Suprapubic skin (tissue), 4 donors: ENCODE results near the gene GPD1L. TPM values are rescaled to one million over a fixed set of nuclear protein-coding genes. Genes with fewer than 3 reads are reported as not detected.

ENCODE experiments used
- DNase-seq, 2 donors: peaks; one replicate each; pipeline ENCODE4 v3.0.0-alpha.2; 2019; ENCODE audit warnings: low spot score in 2 of 2
- H3K27ac ChIP-seq: fragments of 200-600 bp; sonication (generic); one replicate; pipeline ENCODE4 v1.5.1; 2019
- H3K27me3 ChIP-seq: fragments of 200-600 bp; sonication (generic); one replicate; pipeline ENCODE4 v1.5.1; 2019
- H3K36me3 ChIP-seq: fragments of 200-600 bp; sonication (generic); one replicate; pipeline ENCODE4 v1.5.1; 2019
- H3K4me1 ChIP-seq: fragments of 200-600 bp; sonication (generic); one replicate; pipeline ENCODE4 v1.5.1; 2019
- H3K4me3 ChIP-seq: fragments of 200-600 bp; sonication (generic); one replicate; pipeline ENCODE4 v1.5.1; 2019; ENCODE audit warnings: mild to moderate bottlenecking
- H3K9me3 ChIP-seq: fragments of 200-600 bp; sonication (generic); one replicate; pipeline ENCODE4 v1.5.1; 2019
- EP300 ChIP-seq: sonication (generic); formaldehyde crosslinking; IDR thresholded peaks from one replicate; pipeline ENCODE4 v1.6.1; 2017; ENCODE audit warnings: antibody characterized with exemption
- POLR2A ChIP-seq, 2 donors: fragments of 450-650 bp; IDR thresholded peaks; one replicate each; pipeline ENCODE4 v1.6.1; 2017; ENCODE audit warnings: antibody characterized with exemption in 2 of 2, mild to moderate bottlenecking in 2 of 2, moderate library complexity in 2 of 2
- POLR2AphosphoS5 ChIP-seq, 3 donors: sonication (generic); formaldehyde crosslinking; IDR thresholded peaks; one replicate each; pipeline ENCODE4 v1.6.1; 2017; ENCODE audit warnings: antibody characterized with exemption in 3 of 3
- WGBS: methylation state at CpG from one replicate; pipeline ENCODE4 v1.1.5; 2018; 5-methylcytosine and 5-hydroxymethylcytosine counted together
- total RNA-seq, 4 donors: library from RNA; depleted of rRNA; stranded (reverse); fragments of >200 nt; gene quantifications; one replicate each; pipeline ENCODE4 v1.1.0, GENCODE V29; 2016
- TF ChIP-seq, protein P1 (sequence below), 2 donors: fragments of 200-600 bp in 1 of 2; fragments of 450-650 bp in 1 of 2; sonication (generic) in 1 of 2; IDR thresholded peaks; one replicate each; pipeline ENCODE4 v1.5.1; 2016 to 2019; ENCODE audit warnings: antibody characterized with exemption in 2 of 2, mild to moderate bottlenecking in 1 of 2, moderate library complexity in 1 of 2

The GPD1L gene
- total RNA-seq, 4 donors from 2014 or later = 21.4 to 79.9 (median 28.5) TPM

DNA sequence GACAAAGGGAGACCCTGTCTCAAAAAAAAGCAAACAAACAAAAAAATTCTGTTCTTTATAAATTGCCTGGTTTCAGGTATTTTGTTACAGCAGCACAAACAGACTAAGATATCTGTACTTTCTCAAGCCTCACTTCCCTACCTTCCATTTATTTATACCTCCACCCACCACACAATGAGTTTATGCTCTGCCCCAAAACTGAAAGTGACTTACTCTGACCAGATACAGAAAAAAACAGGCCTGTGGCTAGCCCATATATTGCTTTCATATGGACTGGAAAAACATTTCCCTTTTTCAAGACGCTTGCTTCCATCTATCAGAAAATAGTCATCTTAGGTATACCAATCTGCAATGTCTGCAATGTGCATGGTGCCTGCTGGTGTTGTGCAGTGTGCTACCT is 8.7 kb upstream of the GPD1L start:
- Histone ChIP-seq H3K4me3 (no peak overlapping the region), H3K27me3 (no peaks in the 10 kb centered on the region), H3K9me3 (peaks cover 18% of the 10 kb centered on the region), H3K4me1 (no peaks in the 10 kb centered on the region), H3K27ac (no peak overlapping the region), H3K36me3 (no peaks in the 10 kb centered on the region)
- WGBS = 95% methylated on average over 1 of the region's 1 CpG
- no peak for DNase-seq
- TF ChIP-seq EP300 (no peak), POLR2A (IDR thresholded peaks at IDR 0.05) (no peak), POLR2AphosphoS5 (IDR thresholded peaks at IDR 0.05) (no peak)
- TF ChIP-seq, protein P1, sequence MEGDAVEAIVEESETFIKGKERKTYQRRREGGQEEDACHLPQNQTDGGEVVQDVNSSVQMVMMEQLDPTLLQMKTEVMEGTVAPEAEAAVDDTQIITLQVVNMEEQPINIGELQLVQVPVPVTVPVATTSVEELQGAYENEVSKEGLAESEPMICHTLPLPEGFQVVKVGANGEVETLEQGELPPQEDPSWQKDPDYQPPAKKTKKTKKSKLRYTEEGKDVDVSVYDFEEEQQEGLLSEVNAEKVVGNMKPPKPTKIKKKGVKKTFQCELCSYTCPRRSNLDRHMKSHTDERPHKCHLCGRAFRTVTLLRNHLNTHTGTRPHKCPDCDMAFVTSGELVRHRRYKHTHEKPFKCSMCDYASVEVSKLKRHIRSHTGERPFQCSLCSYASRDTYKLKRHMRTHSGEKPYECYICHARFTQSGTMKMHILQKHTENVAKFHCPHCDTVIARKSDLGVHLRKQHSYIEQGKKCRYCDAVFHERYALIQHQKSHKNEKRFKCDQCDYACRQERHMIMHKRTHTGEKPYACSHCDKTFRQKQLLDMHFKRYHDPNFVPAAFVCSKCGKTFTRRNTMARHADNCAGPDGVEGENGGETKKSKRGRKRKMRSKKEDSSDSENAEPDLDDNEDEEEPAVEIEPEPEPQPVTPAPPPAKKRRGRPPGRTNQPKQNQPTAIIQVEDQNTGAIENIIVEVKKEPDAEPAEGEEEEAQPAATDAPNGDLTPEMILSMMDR (IDR thresholded peaks at IDR 0.05) = no peak

DNA sequence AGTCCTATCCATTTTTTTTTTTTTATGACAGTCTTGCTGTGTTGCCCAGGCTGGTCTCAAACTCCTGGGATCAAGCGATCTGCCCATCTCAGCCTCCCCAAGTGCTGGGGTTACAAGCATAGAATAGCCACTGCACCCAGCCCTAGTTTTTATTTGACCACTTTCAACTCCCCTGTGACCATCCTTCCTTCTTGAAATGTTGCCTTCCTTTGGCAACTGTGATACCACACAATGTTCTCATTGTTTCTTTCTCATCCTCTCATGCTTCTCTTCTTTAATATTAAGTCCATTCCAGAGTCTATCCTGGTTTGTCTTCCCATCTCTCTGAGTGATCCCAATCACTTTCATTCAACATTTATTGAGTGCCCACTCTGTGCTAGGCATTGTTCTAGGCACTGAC is 7.9 kb upstream of the GPD1L start:
- H3K27me3 ChIP-seq = no peaks in the 10 kb centered on the region
- DNase-seq = no peak
- peaks cover 22% of the 10 kb centered on the region for H3K9me3 ChIP-seq
- H3K36me3 ChIP-seq = no peaks in the 10 kb centered on the region
- 100% methylated on average over 1 of the region's 1 CpG for WGBS
- H3K4me1 ChIP-seq = no peaks in the 10 kb centered on the region
- H3K27ac ChIP-seq = no peak overlapping the region
- TF ChIP-seq EP300 = no peak
- TF ChIP-seq, protein P1 (IDR thresholded peaks at IDR 0.05) = no peak
- no peak for TF ChIP-seq POLR2A (IDR thresholded peaks at IDR 0.05)
- TF ChIP-seq POLR2AphosphoS5 (IDR thresholded peaks at IDR 0.05) = no peak
- H3K4me3 ChIP-seq = no peak overlapping the region

DNA sequence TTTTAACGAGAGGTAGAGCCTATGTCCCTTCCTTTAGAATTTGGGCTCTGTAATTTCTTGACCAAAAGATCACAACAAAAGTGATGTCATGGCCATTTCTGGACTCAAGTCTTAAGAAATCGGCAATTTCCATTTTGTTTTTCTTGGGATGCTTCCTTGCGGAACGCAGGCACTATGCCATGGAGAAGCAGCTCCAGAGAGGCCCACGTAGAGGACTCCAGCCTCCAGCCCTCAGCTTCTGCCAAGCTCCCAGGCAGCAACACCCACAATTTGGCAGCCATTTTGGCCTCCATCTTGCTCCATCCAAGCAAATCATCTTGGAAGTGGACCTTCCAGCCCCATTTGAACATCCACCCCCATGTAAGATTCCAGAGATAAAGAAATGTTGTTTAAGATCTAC is 6.0 kb upstream of the GPD1L start:
- TF ChIP-seq, protein P1 (IDR thresholded peaks at IDR 0.05) = no peak
- no peak for TF ChIP-seq EP300
- no peak for TF ChIP-seq POLR2AphosphoS5 (IDR thresholded peaks at IDR 0.05)
- TF ChIP-seq POLR2A (IDR thresholded peaks at IDR 0.05) = no peak
- 89% methylated on average over 5 of the region's 5 CpGs for WGBS
- H3K9me3 ChIP-seq = peaks cover 22% of the 10 kb centered on the region
- H3K4me3 ChIP-seq = no peak overlapping the region
- no peaks in the 10 kb centered on the region for H3K27me3 ChIP-seq
- no peaks in the 10 kb centered on the region for H3K4me1 ChIP-seq
- H3K27ac ChIP-seq = no peak overlapping the region
- DNase-seq = no peak
- H3K36me3 ChIP-seq = no peaks in the 10 kb centered on the region

DNA sequence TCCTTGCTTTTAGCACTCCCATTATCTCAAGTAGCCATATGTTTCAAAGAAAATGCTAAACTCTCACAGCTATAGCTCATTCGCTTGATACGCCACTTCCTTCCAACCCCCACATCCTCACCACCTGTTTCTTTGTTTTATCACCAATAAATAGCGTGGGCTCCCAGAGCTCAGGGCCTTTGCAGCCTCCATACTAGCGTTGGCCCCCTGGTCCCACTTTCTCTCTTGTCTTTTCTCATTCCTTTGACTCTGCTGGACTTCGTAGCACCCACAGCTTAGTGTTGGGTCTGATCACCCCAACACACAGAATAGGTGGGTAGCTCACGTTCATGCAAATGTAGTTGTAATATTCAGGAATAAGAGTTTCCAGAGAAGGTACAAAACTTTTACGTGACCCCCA is 4.1 kb upstream of the GPD1L start:
- TF ChIP-seq, protein P1 (IDR thresholded peaks at IDR 0.05) = no peak
- no peak for TF ChIP-seq EP300
- TF ChIP-seq POLR2A (IDR thresholded peaks at IDR 0.05) = no peak
- H3K4me1 ChIP-seq = peaks cover 10% of the 10 kb centered on the region
- H3K9me3 ChIP-seq = peaks cover 22% of the 10 kb centered on the region
- H3K4me3 ChIP-seq = no peak overlapping the region
- H3K36me3 ChIP-seq = no peaks in the 10 kb centered on the region
- H3K27ac ChIP-seq = no peak overlapping the region
- H3K27me3 ChIP-seq = no peaks in the 10 kb centered on the region
- no peak for DNase-seq
- WGBS = 96% methylated on average over 7 of the region's 7 CpGs

DNA sequence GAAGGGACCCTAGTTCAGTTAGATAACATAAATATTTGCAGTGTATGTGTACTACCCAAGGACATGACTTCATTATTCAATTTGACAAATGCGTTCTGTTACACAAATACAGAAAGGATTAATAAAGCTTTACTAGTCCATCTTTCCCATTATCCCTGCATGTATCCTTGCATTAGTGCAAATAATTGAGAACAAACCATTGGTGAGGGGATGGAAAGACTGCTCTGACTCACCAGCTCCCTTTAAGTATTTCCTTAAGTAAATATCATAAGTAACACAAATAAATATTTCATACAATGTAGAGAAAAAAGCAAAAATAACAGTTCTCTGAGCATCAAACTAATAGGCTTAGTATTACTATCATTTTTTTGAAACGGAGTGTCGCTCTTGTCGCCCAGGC is 1.9 kb upstream of the GPD1L start:
- TF ChIP-seq POLR2AphosphoS5 (IDR thresholded peaks at IDR 0.05) (no peak), POLR2A (IDR thresholded peaks at IDR 0.05) (no peak), EP300 (no peak)
- TF ChIP-seq, protein P1 (IDR thresholded peaks at IDR 0.05) = no peak
- Histone ChIP-seq H3K27ac (no peak overlapping the region), H3K9me3 (peaks cover 22% of the 10 kb centered on the region), H3K4me3 (no peak overlapping the region), H3K4me1 (peaks cover 32% of the 10 kb centered on the region), H3K27me3 (no peaks in the 10 kb centered on the region), H3K36me3 (no peaks in the 10 kb centered on the region)
- 96% methylated on average over 4 of the region's 4 CpGs for WGBS
- no peak for DNase-seq
